Endothelial cell of umbilical vein (primary cell): ENCODE data around the gene PLA2G4B.

ENCODE experiments used
- CTCF ChIP-seq, 2 donors: IDR thresholded peaks; 1 replicate in 1 of 2; 2 replicates in 1 of 2; pipeline ENCODE4 v1.5.1; 2011; ENCODE audit warnings: low read length in 2 of 2, mild to moderate bottlenecking in 2 of 2, moderate library complexity in 2 of 2, control low read depth in 1 of 2, inconsistent platforms in 1 of 2, low read depth in 1 of 2; ENCODE audit not compliant: insufficient read depth in 1 of 2; ENCODE audit errors: extremely low read depth in 1 of 2
- EZH2 ChIP-seq: IDR thresholded peaks from 2 replicates; pipeline ENCODE4 v1.6.1; 2012; ENCODE audit warnings: borderline replicate concordance, low read depth, mild to moderate bottlenecking, moderate library complexity, low read length, inconsistent platforms; ENCODE audit not compliant: severe bottlenecking
- FOS ChIP-seq: IDR thresholded peaks from 2 replicates; pipeline ENCODE4 v1.6.1; 2011; ENCODE audit warnings: mild to moderate bottlenecking, low read length, moderate library complexity, borderline replicate concordance; ENCODE audit not compliant: insufficient read depth
- JUN ChIP-seq: IDR thresholded peaks from 2 replicates; pipeline ENCODE4 v1.6.1; 2011; ENCODE audit warnings: borderline replicate concordance, low read depth; ENCODE audit not compliant: insufficient read length, insufficient read depth
- MYC ChIP-seq: IDR thresholded peaks from one replicate; pipeline ENCODE4 v1.6.1; 2011; ENCODE audit warnings: mild to moderate bottlenecking, low read depth, low read length
- POLR2A ChIP-seq: IDR thresholded peaks from 2 replicates; pipeline ENCODE4 v1.6.1; 2012; ENCODE audit warnings: low read depth, mild to moderate bottlenecking, control low read depth, low read length
- POLR2AphosphoS5 ChIP-seq: IDR thresholded peaks from 2 replicates; pipeline ENCODE4 v1.6.1; 2012; ENCODE audit warnings: low read depth, mild to moderate bottlenecking, control low read depth, low read length, moderate library complexity; ENCODE audit not compliant: insufficient read depth

GRCh38 chr15:41883484-41883825, 44.8 kb downstream of the PLA2G4B start:
- TF ChIP-seq CTCF (IDR thresholded peaks at IDR 0.05; ENCODE audit: extremely low read depth in 1 of 2, insufficient read depth in 1 of 2, low read depth in 1 of 2, low read length in 2 of 2) = no peak
- no peak for TF ChIP-seq POLR2AphosphoS5
- no peak for TF ChIP-seq EZH2
- TF ChIP-seq POLR2A = no peak
- no peak for TF ChIP-seq JUN
- TF ChIP-seq MYC = no peak
- TF ChIP-seq FOS = no peak
